Suppressor macrophage (primary cell): ENCODE data around the gene NAGK.
"Not testable (repeated sequence)": the region's sequence is repeated elsewhere in the genome, so short reads cannot be mapped to it uniquely, and the experiment has no call there.

Experiments used
- DNase-seq, 4 experiments: peaks; one replicate each; pipeline ENCODE4 v3.0.0-alpha.2; 2020 to 2022
- total RNA-seq, 17 experiments: gene quantifications; one replicate each; lab custom pipeline; 2026; ENCODE audit warnings: mixed read lengths in 6 of 17, inconsistent platforms in 3 of 17; lab: John Stamatoyannopoulos, UW

The NAGK gene
- total RNA-seq = 89.8 to 297 (median 166) reads per million in 17 experiments

DNA sequence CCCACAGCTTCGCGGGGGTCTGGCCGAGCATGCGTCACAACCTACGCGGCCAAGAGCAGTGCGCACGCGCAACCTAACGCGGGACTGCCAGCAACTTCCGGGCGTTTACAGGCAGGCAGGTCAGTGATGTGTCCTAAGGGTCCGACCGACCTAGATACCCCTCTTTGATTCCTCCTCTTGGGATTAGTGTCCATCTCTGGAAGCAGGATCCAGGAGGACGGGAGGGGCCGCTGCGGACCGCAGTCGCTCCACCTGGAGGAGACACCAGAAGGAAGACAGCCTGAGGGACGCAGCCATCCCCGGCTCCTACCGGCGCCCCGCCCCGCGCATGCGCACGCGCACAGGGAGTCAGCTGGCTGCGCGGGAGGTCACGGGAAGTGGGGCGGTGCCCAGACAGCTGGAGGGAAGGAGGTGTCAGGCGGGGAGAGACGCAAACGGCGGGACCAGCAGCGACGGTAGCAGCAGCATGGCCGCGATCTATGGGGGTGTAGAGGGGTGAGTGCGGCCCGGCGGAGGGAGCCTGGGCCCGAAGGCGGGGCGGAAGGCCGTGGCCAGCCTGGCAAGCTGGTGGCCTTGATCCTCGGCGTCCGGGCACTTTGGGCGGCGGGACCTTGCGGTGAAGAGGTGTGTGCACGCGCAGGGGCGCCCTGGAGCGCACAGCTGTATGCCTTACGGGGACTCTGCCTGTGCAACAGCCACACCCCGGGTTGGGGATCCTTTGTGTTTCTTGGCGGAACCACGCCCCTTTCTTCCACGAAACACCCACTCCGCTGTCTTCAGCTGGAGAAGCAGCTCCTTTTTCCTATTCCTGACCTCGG, at the start of gene NAGK:
TSS of gene NAGK (plus strand) at position 431 of the 818 bp plus-strand sequence. CDS start at position 467, 36 bp downstream.
- peak; percentile 98 to 99 (median 99) for DNase-seq

DNA sequence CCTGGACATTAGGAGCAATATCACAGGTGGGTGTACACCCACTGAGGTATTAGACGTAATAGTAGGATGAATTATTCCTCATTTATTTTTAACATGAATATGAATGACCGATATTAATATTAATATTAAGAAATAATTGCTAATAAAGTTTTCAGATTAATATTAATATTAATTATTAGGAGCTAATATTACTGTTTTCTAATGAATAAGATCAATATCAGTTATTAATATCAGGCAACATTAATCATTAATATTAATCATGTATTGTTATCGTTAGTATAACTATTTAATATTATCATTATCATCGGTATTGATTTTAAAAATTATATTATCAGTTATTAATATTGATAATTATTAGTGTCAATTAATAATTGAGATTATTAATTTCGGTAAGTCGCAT, 48.5 kb upstream of the NAGK start:
- DNase-seq = not testable (repeated sequence)

DNA sequence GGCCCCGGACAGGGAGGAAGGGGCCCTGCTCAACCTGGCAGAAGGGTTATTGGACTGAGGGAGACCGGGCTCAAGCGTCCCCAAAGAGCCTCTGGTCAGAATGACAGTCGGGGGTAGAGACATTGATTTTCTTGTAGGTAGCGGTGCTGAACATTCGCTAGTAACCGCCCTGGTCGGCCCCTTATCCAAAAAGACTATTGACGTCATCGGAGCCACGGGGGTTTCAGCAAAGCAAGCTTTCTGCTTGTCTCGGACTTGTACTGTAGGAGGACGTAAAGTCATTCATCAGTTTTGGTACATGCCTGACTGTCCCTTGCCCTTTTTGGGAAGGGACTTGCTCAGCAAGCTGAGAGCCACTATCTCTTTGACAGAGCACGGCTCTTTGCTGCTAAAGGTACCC, 47.1 kb upstream of the NAGK start:
- not testable (repeated sequence) for DNase-seq

DNA sequence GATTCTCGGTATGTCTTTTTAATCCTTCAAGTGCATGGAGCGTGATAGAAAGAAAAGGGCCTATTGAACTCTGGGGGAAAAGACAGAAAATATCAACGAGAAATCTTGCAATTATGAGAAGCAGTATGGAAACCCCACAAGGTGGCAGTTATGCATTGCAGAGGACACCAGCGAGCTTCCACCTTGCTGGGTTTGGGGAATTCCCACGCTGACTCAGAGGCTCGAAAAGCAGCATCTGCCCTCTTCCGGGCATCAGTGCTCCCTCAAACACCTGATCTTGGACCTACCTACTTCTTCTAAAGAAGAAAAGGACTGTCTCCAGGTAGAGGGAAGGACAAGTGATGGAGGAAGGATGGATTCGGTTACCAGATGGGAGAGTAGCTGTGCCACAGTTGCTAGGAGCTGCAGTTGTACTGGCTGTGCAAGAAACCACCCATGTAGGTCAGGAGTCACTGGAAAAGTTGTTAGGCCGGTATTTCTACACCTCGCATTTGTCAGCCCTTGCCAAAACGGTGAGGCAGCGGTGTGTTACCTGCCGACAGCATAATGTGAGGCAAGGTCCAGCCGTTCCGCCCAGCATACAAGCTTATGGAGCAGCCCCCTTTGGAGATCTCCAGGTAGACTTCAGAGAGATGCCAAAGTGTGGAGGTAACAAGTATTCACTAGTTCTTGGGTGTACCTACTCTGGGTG, 44.8 kb upstream of the NAGK start:
- peak in 3 of 4 experiments; percentile 16 to 36 (median 22) for DNase-seq

DNA sequence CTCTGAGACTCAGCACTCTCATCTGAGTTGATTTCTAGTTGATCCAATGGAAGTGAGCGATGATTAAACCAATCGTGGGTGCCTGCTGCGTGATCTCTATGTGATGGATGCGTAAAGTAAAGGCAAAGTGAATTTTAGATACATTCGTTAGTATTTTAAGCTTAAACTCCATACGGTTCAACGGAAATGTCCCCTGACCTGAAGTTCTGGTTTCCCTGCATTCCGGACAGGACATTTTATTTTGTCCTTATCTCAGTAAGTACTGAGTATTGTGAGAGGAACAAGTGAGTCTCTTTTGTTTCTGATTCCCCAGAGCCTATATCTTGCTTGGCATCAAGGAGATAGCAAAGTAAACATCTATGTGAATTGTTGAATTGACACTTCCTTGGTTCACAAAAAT, 32.2 kb upstream of the NAGK start:
- DNase-seq = not testable (repeated sequence)

DNA sequence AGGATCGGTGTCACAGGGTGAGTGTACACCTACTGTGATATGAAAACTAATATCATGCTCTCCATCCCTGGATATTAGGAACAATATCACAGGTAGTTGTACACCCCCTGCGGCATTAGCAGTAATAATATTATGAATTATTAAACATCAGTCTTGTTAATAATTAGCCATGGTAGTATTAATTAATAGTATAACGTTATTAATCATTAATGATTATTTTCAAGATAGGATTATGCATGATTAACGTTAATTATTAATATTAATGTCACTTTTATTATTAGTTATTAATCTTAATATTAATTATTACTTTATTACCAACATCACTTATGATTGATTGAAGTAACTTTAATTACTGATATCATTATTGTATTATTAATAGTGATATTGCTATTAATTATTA, 26.2 kb upstream of the NAGK start:
- DNase-seq = no peak

DNA sequence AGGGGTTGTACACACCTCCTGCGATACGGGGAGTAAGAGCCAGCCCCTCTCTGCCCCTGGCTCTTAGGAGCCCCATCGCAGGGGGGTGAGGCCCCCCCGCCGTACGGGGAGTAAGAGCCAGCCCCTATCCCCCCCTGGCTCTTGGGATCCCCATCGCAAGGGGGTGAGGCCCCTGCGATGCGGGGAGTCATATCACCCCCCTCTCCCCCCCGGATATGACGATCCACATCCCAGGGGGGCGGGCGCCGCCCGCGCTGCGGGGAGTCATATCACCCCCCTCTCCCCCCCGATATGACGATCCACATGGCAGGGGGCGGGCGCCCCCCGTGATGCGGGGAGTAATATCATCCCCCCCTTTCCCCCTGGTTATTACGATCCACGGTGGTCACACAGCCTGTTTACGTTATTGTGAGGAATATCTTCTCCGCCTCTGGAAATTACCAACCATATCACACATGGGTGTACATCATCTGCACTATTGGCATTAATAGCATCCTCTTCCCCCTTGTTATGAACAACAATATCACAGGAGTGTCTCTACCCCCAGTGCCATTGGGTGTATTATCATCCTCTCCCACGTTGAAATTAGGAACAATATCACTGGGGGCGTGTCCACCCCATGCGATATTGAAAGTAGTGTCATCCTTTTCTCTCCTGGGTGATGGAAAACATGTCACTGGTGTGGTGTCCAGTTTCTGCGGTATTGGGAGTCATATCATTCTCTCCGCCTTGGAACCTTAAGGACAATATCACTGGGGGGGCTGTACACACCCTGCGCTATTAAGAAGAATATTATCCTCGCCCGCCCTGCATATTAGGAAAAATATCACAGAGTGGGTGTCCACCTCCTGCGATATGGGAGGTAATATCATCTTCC, 24.7 kb upstream of the NAGK start:
- peak in 1 of 4 experiments; percentile 2 for DNase-seq

DNA sequence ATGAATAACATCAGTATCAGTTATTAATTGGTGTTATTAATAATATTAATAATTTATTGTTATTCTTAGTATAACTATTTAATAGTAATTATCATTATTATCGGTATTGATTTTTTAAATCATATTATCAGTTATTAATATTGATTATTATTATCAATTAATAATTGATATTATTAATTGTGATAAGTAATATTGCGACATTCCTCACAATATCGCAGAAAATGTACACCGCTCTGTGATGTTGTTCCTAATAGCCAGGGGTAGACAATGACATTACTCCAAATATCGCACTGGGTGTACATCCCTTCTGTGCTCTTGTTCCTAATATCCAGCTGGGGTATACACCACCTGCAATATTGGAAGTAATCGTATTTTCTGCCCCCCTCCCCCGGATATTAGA, 23.3 kb upstream of the NAGK start:
- DNase-seq = no peak

DNA sequence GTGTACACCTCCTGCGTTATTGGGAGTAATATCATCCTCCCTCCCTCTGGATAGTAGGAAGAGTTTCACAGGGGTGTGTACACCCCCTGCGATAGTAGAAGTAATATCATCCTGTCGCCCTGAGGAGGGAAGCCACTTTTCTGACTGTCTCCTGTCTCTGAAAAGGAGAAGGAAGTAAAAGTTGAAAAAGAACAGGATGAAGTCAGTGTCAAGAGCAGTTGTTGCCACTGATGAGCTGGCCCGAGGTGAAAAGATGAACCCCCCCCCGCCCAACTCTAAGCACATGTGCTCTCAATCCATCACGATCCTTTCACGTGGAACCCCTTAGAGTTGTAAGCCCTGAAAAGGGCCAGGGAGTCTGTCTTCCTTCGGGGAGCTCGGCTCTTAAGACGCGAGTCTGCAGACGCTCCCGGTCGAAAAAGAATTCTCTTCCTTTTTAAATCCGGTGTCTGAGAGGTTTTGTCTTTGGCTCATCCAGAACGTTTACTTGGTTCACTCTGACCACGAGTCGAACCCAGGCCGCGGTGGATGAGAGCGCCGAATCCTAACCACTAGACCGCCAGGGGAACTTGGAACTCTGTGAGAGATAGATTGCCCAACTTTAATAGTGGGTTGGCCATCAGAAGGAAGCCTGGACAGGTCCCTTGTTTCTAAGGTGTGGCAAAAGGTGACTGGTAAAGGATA, 22.4 kb upstream of the NAGK start:
- peak; percentile 28 to 50 (median 49) for DNase-seq

DNA sequence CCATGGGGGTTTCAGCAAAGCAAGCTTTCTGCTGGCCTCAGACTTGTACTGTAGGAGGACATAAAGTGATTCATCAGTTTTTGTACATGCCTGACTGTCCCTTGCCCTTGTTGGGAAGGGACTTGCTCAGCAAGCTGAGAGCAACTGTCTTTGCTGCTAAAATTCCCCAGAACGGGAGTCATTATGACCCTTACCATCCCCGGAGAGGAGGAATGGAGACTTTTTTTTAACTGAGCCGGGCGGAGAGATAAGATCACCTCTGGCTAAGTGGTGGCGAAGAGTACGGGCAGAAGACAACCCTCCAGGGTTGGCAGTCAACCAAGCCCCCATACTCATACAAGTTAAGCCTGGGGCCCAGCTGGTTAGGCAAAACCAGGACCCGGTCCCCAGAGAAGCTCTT, 20.4 kb upstream of the NAGK start:
- DNase-seq = no peak

DNA sequence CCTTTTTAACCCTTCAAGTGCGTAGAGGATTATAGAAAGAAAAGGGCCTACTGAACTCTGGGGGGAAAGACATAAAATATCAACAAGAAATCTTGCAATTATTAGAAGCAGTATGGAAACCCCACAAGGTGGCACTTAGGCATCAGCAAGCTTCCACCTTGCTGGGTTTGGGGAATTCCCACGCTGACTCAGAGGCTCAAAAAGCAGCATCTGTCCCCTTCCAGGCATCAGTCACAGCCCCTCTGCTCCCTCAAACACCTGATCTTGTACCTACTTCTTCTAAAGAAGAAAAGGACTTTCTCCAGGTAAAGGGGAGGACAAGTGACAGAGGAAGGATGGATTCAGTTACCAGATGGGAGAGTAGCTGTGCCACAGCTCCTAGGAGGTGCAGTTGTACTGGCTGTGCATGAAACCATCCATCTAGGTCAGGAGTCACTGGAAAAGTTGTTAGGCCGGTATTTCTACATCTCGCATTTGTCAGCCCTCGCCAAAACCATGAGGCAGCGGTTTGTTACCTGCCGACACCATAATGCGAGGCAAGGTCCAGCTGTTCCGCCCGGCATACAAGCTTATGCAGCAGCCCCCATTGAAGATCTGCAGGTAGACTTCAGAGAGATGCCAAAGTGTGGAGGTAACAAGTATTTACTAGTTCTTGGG, 18.6 kb upstream of the NAGK start:
- peak in 1 of 4 experiments; percentile 34 for DNase-seq

DNA sequence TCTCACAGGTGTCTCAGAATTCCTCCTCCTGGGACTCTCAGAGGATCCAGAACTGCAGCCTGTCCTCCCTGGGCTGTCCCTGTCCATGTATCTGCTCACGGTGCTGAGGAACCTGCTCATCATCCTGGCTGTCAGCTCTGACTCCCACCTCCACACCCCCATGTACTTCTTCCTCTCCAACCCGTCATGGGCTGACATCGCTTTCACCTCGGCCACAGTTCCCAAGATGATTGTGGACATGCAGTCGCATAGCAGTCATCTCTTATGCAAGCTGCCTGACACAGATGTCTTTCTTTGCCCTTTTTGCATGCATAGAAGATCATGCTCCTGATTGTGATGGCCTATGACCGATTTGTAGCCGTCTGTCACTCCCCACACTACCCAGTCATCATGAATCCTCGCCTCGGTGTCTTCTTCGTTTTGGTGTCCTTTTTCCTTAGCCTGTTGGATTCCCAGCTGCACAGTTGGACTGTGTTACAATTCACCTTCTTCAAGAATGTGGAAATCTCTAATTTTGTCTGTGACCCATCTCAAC, 13.2 kb upstream of the NAGK start:
- peak in 3 of 4 experiments; percentile 36 to 66 (median 43) for DNase-seq

DNA sequence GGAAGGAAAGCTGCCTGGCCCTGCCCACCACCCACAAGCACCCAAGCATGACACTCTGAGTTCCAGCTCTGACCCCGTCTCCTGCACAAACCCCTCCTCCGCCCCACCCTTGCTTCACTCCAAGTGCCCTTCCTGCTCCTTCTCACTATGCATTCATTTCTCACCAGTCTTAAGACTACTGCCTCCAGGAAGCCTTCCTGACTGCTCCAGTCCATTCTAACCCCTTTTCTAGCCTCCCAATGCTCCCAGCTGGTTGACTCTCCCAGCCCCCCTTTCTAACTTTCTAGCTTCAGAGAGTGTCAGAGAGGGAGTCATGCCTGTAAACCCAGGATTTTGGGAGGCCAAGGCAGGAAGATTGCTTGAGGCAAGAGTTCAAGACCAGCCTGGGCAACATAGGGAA, 8.2 kb upstream of the NAGK start:
- no peak for DNase-seq

DNA sequence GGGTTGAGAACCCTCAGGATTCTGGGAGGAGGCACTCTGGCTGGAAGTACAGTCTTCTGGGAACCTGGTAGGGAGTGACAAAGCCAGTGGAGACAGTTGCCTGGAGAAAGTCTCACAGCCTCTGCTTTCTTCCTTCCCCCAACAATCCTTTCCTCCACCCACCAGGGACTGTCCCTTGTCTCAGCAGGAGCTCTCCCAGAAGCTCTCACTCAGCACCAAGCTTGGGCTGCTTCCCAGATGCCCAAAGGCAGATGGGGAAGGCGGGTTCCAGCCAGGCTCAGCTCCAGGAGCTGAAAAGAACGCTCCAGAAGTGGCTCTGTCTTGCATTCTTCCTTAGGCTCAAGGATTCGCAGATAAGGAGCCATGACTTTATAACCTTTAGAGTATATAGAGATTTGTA, 7.6 kb upstream of the NAGK start:
- peak in 2 of 4 experiments; percentile 40 to 49 for DNase-seq

DNA sequence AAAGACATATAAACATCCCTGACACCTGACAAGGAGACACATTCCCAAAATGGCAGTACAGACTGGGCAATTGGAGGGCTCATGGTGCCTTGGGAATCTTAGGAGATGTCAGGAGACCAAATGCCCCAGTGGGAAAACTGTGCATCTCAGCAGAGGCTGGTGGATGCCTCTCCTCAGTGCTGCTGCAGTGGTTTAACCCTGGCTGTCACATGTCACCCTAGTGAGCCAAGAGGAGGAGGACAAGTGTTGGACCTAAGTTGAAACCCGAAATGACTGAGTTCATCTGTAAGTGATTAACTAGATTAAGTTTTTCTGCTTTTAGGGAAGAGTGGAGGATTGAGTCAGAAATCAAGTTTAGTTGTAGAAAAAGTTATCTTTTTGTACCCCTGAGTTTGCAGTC, 5.2 kb upstream of the NAGK start:
- DNase-seq = peak in 2 of 4 experiments; percentile 40 to 49

DNA sequence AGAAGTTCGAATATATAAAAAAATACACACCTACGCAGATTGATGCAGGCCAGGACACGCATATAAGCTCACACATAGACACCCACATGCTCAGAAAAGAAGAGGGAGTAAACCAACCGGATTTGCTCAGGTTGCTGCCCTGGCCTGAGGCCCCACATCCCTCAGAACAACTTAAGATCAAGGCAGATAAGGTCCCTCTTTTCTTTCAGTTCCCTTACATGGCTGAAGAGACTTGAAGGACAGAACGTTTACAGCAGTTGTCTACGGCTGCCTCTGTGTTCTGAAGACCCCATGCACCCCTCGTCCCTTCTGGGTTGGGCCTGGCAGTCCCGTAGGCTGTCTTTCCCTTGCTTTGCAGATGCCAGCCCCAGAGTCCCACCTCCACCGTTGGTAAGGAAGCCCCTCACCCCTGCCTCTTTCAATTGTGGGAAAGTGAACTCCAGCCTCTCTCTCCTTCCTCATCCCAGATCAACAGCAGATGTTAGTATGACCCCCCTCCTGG, 4.3 kb upstream of the NAGK start:
- peak in 2 of 4 experiments; percentile 23 to 25 for DNase-seq

DNA sequence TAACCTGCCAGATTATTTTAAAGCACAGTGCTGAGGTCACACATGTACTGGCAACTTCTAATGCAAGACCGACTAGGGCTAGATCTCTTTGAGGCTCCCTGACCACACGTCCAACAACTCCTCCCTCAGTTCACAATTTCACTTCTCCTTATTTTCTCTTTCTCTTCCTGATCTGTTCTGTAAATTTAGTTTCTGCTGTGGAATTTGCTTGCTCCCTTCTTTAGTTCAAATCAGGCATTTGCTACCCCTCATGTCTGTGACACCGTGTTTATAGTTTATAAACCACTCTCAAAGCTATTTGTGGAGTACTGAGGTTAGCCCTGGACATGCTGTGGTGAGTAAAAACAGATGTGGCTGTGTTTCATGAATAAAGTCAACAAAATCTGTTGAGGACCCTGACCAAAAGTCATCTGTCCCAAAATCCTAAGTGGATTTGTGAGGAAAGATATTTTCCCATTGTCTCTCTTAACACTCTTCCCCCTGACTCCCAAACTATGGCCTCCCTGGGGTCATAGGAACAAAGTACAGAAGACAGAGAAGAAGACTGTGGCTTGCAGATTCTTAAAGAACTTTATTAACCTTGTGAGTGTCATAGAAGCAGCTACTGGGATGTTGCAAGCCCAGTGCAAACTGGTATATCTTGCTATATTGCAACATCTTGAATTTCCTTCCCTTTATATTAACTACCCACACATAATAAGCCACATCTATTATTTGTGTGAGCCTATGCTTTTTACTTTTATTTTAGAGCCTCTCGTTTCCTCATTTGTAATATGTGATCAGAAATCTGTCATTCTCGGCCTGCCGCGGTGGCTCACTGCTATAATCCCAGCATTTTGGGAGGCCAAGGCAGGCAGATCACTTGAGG, 3.5 kb upstream of the NAGK start:
- peak; percentile 78 to 97 (median 89) for DNase-seq

DNA sequence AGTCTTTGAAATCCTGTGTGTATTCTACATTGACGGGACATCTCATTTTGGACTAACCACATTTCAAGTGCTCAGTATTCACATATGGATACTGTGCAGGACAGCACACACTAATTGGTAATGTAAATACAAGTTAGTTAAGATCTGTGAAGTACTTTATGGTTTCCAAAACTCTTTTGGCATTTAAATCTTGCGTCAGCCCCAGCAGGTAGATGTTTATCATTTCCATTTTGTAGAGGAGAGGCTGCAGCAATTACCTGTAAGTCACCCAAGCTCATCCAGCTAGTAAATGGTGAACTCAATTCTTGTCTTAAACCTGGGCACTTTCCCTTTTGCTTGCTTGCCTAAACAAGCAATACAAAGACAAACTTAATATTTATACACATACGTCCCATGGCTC, 1.6 kb upstream of the NAGK start:
- no peak for DNase-seq

DNA sequence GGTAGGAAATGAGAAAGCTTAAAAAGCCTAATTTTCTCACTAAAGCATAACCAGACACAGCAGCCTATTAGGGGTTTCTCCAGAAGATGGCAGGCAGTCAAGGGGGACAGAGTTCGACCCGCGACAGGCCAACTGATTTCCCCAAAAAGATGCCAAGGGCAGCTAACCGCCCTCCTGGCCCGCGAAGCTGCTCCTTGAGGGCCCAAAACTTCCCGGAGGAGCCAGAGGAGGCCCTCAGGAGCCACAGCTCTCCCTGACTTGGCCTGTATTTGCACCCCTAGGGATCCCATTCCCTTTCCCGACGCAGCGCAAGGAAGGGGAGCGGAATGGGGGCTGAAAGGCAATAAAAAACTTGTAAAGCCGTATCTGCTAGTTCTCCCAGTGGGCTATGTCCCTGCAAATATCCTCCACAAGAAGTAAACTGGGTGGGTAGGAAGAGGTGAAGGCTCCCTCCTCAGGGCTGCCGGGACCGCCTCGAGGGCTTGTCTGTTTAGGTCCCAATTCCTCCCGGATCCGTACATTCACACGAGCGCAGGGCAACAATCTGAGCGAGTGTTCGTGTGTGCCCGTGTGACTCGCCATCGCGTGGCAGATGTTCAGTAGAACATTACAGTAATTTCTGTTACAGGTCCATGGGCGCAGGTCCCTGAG, 756 bp upstream of the NAGK start:
- DNase-seq = peak in 2 of 4 experiments; percentile 35 to 61
